NCI-H1092 (cell line): Measurements from ENCODE around the gene TMCC1.
"Not testable (repeated sequence)": the region's sequence is repeated elsewhere in the genome, so short reads cannot be mapped to it uniquely, and the experiment has no call there.

Source experiments
- DNase-seq: peaks from one replicate; lab custom pipeline; 2025; lab: John Stamatoyannopoulos, UW

The TMCC1 gene

GRCh38 chr3:129892857-129893580, 492 bp downstream of the TMCC1 start:
- DNase-seq = peak; percentile 62

GRCh38 chr3:129892486-129892856, 1.0 kb downstream of the TMCC1 start:
- no peak for DNase-seq

GRCh38 chr3:129890891-129891290, 2.6 kb downstream of the TMCC1 start:
- no peak for DNase-seq

GRCh38 chr3:129890125-129890524, 3.4 kb downstream of the TMCC1 start:
- DNase-seq = no peak

GRCh38 chr3:129888771-129889170, 4.7 kb downstream of the TMCC1 start:
- no peak for DNase-seq

GRCh38 chr3:129881261-129881660, 12.2 kb downstream of the TMCC1 start:
- DNase-seq = no peak

- DNase-seq = no peak
These were observed 15.2 kb downstream of the TMCC1 start for GRCh38 chr3:129878355-129878754.

- not testable (repeated sequence) for DNase-seq
These were observed 19.0 kb downstream of the TMCC1 start for GRCh38 chr3:129874479-129874878.

- DNase-seq = no peak
These were observed 24.6 kb downstream of the TMCC1 start for GRCh38 chr3:129868912-129869311.

- no peak for DNase-seq
These were observed 25.9 kb downstream of the TMCC1 start for GRCh38 chr3:129867506-129868124.

- DNase-seq = no peak
These were observed 27.7 kb downstream of the TMCC1 start for GRCh38 chr3:129865806-129866205.

GRCh38 chr3:129864519-129864918, 29.0 kb downstream of the TMCC1 start:
- DNase-seq = no peak

- DNase-seq = no peak
These were observed 34.2 kb downstream of the TMCC1 start for GRCh38 chr3:129859272-129859671.

- no peak for DNase-seq
These were observed 35.6 kb downstream of the TMCC1 start for GRCh38 chr3:129857899-129858298.

GRCh38 chr3:129856790-129857189, 36.7 kb downstream of the TMCC1 start:
- not testable (repeated sequence) for DNase-seq

GRCh38 chr3:129855832-129856419, 37.6 kb downstream of the TMCC1 start:
- no peak for DNase-seq

- DNase-seq = no peak
These were observed 38.2 kb downstream of the TMCC1 start for GRCh38 chr3:129855170-129855831.

GRCh38 chr3:129854460-129854859, 39.1 kb downstream of the TMCC1 start:
- DNase-seq = no peak

GRCh38 chr3:129845956-129846355, 47.6 kb downstream of the TMCC1 start:
- DNase-seq = no peak

- no peak for DNase-seq
These were observed 52.7 kb downstream of the TMCC1 start for GRCh38 chr3:129840707-129841360.

- DNase-seq = no peak
These were observed 55.4 kb downstream of the TMCC1 start for GRCh38 chr3:129838086-129838485.

GRCh38 chr3:129837065-129837642, 56.4 kb downstream of the TMCC1 start:
- DNase-seq = no peak
